Esophagus muscularis mucosa (tissue), 4 donors: ENCODE data around the gene FHL3.

Source experiments
- EP300 ChIP-seq: sonication (generic); formaldehyde crosslinking; IDR thresholded peaks from one replicate; pipeline ENCODE4 v1.6.1; 2017; ENCODE audit warnings: antibody characterized with exemption
- POLR2A ChIP-seq: fragments of 450-650 bp; IDR thresholded peaks from one replicate; pipeline ENCODE4 v1.6.1; 2017; ENCODE audit warnings: antibody characterized with exemption, moderate library complexity, mild to moderate bottlenecking, low read depth
- POLR2AphosphoS5 ChIP-seq, 2 donors: sonication (generic); formaldehyde crosslinking; IDR thresholded peaks; one replicate each; pipeline ENCODE4 v1.6.1; 2017; ENCODE audit warnings: antibody characterized with exemption in 2 of 2
- TF ChIP-seq, protein P1 (sequence below), 3 experiments: fragments of 200-600 bp in 2 of 3; fragments of 450-650 bp in 1 of 3; sonication (generic) in 2 of 3; IDR thresholded peaks; one replicate each; pipeline ENCODE4 v1.5.1; 2017 to 2019; ENCODE audit warnings: antibody characterized with exemption in 3 of 3, mild to moderate bottlenecking in 2 of 3, moderate library complexity in 1 of 3

GRCh38 chr1:38021969-38022368, 16.7 kb upstream of the FHL3 start:
- TF ChIP-seq, protein P1, sequence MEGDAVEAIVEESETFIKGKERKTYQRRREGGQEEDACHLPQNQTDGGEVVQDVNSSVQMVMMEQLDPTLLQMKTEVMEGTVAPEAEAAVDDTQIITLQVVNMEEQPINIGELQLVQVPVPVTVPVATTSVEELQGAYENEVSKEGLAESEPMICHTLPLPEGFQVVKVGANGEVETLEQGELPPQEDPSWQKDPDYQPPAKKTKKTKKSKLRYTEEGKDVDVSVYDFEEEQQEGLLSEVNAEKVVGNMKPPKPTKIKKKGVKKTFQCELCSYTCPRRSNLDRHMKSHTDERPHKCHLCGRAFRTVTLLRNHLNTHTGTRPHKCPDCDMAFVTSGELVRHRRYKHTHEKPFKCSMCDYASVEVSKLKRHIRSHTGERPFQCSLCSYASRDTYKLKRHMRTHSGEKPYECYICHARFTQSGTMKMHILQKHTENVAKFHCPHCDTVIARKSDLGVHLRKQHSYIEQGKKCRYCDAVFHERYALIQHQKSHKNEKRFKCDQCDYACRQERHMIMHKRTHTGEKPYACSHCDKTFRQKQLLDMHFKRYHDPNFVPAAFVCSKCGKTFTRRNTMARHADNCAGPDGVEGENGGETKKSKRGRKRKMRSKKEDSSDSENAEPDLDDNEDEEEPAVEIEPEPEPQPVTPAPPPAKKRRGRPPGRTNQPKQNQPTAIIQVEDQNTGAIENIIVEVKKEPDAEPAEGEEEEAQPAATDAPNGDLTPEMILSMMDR (IDR thresholded peaks at IDR 0.05) = no peak
- no peak for TF ChIP-seq POLR2AphosphoS5 (IDR thresholded peaks at IDR 0.05)
- TF ChIP-seq EP300 = no peak
- no peak for TF ChIP-seq POLR2A
